LNCaP clone FGC (cell line): ENCODE results near the gene SECTM1.
A peak's percentile ranks its signal among the peaks of the same experiment; 100 is the strongest.
"Not testable (repeated sequence)": the region's sequence is repeated elsewhere in the genome, so short reads cannot be mapped to it uniquely, and the experiment has no call there.

Experiments used
- DNase-seq: peaks from one replicate; pipeline ENCODE4 v3.0.0-alpha.2; 2011; ENCODE audit warnings: low read depth
- H3K4me3 ChIP-seq: 2 replicates; pipeline ENCODE4 v1.5.1; 2011; ENCODE audit warnings: mild to moderate bottlenecking, low read depth, low read length, control low read depth
- CTCF ChIP-seq: IDR thresholded peaks from 2 replicates; pipeline ENCODE4 v1.5.1; 2012; ENCODE audit warnings: mild to moderate bottlenecking; ENCODE audit not compliant: control insufficient read depth, insufficient read depth; ENCODE audit errors: extremely low read depth

The SECTM1 gene

GRCh38 chr17:82361885-82362633 lies 28.5 kb upstream of the SECTM1 start:
- TF ChIP-seq CTCF, result no peak
- H3K4me3 ChIP-seq, result no peak overlapping the region
- DNase-seq, result no peak

GRCh38 chr17:82359451-82360074 lies 26.0 kb upstream of the SECTM1 start:
- not testable (repeated sequence) for H3K4me3 ChIP-seq, DNase-seq

GRCh38 chr17:82358465-82359350 lies 25.1 kb upstream of the SECTM1 start, which contains the start of gene TEX19:
TSS of gene TEX19 (plus strand) at chr17:82359247. CDS start at chr17:82362151, 2,904 bp downstream.
- TF ChIP-seq CTCF, result no peak
- DNase-seq, result no peak
- H3K4me3 ChIP-seq, result no peak within 1 kb of the TSS

GRCh38 chr17:82357394-82357793 lies 23.8 kb upstream of the SECTM1 start:
- DNase-seq, result no peak
- H3K4me3 ChIP-seq, result no peak overlapping the region
- no peak for TF ChIP-seq CTCF

- DNase-seq, result no peak
- TF ChIP-seq CTCF, result no peak
- H3K4me3 ChIP-seq, result no peak overlapping the region
Observed at GRCh38 chr17:82356845-82357355, 23.3 kb upstream of the SECTM1 start.

GRCh38 chr17:82355770-82356427 lies 22.3 kb upstream of the SECTM1 start:
- DNase-seq, result peak; percentile 73
- H3K4me3 ChIP-seq, result no peak overlapping the region
- no peak for TF ChIP-seq CTCF
